ENCODE results near the gene SPTBN1. TPM values are rescaled to one million over a fixed set of nuclear protein-coding genes. Genes with fewer than 3 reads are reported as not detected.
A peak's percentile ranks its signal among the peaks of the same experiment; 100 is the strongest.

Gene SPTBN1
- 466 and 680 TPM in 2 replicates for total RNA-seq

DNA sequence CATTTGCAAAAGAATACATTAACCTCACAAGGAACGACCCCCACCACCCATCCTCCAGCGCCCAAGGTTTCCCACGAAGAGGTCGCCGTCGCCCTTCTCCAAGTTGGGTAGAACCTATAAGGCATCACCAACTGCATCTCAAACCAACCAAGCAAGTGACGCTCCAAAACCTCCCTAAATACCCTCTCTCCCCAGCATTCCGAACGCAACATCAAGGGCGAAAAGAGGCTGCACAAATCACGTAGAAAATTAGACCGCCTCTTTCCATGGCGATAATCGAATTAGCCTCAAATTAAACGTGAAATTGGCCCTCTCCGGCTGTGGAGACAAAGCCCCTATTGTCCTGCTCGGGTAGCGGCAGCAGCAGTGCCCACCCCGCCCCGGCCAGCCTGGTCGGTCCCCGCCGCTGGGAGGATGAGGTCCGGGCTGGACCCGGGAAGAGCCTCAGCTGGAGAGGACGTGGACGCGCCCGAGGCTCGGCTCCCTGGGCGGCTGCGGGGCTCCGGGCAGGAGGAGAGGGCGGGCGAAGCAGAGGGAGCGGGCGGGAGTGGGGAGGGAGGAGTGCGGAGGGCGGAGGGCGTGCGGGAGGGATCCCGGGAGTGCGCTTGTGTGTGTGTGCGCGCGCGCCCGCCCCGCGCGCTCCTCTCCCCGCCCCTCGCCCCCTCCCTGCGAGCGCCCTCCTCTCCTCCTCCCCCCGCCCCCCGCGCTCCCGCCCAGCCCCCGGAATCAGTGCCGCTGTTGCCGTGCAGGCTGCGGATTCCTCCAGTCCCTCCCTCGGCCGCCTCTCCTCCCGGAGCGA is at the start of gene SPTBN1:
Gene SPTBN1 (plus strand): TSS at position 765 of the 799 bp plus-strand sequence. CDS start 70,092 bp downstream, outside the sequence.
- DNase-seq (ENCODE audit: extremely low read depth, low read depth, low spot score): no peak

DNA sequence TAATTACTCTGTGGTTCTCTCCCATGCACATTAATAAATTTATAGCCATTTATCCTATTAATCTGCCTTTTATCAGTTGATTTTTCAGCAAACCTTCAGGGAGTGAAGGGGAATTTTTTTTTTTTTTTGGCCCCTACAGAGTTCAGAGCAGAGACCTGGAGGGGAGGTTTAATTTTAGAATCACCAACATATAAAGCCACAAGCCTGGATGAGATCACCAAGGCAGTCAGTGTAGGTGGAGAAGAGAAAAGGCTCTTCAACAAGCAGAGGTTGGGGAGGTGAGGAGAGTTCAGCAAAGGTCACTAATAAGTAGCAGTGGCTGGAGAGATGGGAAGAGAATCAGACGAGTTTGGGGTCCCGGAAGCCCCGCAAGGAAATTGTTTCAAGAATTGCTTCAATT is 48.4 kb upstream of the SPTBN1 start:
- no peak for DNase-seq (ENCODE audit: extremely low read depth, low read depth, low spot score)

DNA sequence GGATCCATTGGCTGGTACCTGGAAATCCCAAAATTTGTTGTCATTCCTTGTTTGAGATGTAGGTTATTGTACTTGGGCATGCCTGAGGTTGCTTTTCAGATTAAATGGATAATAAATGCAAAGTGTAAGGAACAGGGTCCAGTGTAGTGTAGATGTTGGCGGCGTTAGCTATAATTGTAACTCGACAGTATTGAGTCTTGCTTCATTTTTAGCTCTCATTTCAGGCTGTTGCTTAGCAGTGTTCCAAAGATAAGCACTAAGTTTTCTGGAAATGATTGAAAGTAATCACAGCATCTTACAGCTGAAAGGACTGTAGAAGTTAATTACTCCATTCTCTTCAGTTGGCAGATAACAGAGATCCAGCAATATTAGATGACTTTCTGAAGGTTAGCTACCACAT is 47.8 kb upstream of the SPTBN1 start:
- DNase-seq (ENCODE audit: extremely low read depth, low read depth, low spot score): no peak

- DNase-seq (ENCODE audit: extremely low read depth, low read depth, low spot score): no peak
These were observed 46.4 kb upstream of the SPTBN1 start for GRCh38 chr2:54409752-54410151.

- no peak for DNase-seq (ENCODE audit: extremely low read depth, low read depth, low spot score)
These were observed 44.2 kb upstream of the SPTBN1 start for GRCh38 chr2:54411801-54412354.

- peak; percentile 89 for DNase-seq (ENCODE audit: extremely low read depth, low read depth, low spot score)
These were observed 39.8 kb upstream of the SPTBN1 start for GRCh38 chr2:54416166-54416813.

DNA sequence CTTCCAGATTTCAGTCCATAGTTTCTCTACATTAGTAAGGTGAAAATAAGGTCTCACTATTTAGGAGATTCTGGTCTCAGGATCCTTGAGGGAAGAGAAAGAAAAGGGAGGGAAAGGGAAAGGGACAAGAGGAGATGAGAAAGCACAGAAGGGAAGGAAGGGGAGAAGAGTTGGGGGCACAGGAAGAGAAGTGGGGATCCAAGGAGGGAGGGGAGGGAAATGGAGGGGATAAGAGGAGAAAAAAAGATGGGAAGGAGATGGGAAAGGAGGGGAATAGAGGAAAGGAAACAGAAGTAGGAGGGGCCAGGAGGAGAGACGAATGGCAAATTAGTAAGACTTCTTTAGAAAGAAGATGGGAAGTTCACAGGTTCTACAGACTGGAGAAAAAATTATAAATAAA is 39.2 kb upstream of the SPTBN1 start:
- no peak for DNase-seq (ENCODE audit: extremely low read depth, low read depth, low spot score)

- DNase-seq (ENCODE audit: extremely low read depth, low read depth, low spot score): no peak
These were observed 38.5 kb upstream of the SPTBN1 start for GRCh38 chr2:54417577-54417976.

- DNase-seq (ENCODE audit: extremely low read depth, low read depth, low spot score): no peak
These were observed 36.7 kb upstream of the SPTBN1 start for GRCh38 chr2:54419388-54419787.

- DNase-seq (ENCODE audit: extremely low read depth, low read depth, low spot score): no peak
These were observed 36.1 kb upstream of the SPTBN1 start for GRCh38 chr2:54419855-54420523.

- DNase-seq (ENCODE audit: extremely low read depth, low read depth, low spot score): no peak
These were observed 35.5 kb upstream of the SPTBN1 start for GRCh38 chr2:54420524-54421172.

- DNase-seq (ENCODE audit: extremely low read depth, low read depth, low spot score): no peak
These were observed 34.0 kb upstream of the SPTBN1 start for GRCh38 chr2:54422072-54422581.

DNA sequence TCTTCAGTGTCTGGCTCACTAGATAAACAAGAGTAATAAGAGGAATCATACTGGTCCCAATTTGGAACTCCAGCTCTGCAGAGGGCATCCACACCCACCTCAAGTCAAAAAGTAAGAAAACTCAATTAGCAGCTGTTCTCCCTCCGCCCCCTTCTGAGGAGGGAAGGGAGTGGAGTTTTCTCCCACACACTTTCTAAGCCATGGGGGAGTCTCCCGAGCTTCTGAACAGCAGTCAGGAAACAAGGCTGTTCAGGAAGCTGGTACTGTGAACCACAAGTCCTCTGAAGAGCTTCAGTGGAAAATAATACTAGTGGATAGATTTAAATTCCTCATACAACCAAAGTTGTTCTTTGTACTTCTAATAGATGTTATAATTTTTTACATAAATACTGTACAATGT is 32.9 kb upstream of the SPTBN1 start:
- DNase-seq (ENCODE audit: extremely low read depth, low read depth, low spot score): no peak

- no peak for DNase-seq (ENCODE audit: extremely low read depth, low read depth, low spot score)
These were observed 31.5 kb upstream of the SPTBN1 start for GRCh38 chr2:54424555-54425163.

- no peak for DNase-seq (ENCODE audit: extremely low read depth, low read depth, low spot score)
These were observed 27.9 kb upstream of the SPTBN1 start for GRCh38 chr2:54428108-54428831.

DNA sequence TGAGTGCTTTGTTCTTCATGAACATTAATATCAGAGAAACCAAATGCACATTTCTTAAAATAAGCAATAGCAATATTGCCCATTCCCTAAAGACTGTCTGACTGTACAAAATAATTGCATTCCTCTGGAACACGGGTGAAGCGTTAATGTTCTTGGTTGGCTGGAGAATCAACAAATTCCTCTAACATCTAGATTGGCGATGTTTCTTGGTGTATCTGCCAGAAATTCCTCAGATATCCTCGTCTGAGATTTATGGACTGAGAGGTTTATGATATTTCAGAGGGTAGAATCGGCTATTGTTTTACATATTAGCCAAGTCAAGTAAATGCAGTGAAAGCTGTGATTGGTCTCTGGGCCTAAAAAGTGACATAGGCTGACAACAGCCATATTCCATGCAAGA is 27.1 kb upstream of the SPTBN1 start:
- no peak for DNase-seq (ENCODE audit: extremely low read depth, low read depth, low spot score)

DNA sequence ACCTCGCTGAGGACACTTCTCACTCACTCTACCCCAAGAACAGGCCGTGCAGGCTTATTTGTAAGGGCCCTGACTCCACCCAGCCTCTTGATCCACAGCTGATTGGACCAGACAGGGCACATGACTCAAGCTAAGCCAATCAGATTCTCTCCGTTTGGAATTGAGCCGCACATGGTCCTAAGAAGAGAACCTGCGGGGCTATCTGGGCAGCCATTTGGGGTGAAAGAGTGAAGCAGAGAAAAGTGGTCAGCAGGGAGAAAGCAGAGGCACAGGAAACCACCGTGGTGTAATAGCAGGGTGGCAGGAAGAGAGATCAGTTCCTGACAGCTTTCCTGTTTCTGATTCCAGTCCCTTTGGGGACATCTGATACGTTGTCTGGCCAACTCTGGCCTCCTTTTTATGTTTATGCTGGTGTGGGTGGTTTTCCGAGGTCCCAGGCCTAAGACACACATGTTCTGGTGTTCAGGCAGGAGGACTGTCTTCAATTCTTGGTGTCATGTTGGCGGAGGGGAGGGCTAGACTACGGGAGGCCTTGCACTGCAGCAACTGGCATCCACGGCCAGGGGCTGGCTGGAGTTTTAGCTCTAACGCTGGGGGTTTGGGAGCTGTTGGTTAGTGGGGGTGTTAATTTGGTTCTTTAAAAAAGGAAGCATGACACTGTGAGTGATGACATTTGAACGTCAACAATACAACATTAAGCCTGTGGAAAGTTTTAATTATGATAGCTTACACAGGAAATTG is 26.1 kb upstream of the SPTBN1 start:
- no peak for DNase-seq (ENCODE audit: extremely low read depth, low read depth, low spot score)

DNA sequence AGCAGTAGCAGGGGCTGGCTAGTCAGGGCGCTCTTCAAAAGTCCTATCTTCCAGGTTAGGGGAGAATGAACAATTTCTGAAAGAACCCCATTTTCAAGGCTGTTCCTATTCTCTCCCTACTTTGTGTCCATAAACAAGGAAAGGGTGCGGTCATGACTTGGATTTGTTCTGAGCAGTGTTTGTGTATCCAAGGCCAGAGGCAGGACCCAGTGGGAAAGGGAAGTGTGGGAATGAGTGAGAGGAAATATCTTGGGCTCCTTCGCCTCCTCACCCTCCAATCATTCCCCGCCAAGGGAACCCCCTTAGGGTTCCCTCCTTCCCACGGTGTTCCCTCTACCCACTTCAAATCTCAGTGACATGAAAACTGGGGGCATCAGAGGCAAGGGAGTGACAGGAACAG is 25.5 kb upstream of the SPTBN1 start:
- DNase-seq (ENCODE audit: extremely low read depth, low read depth, low spot score): no peak

Measured in glomerular endothelial cell (primary cell).